Left ventricle myocardium inferior (tissue), 1 donor: ENCODE data around the gene DEFB132. TPM values are rescaled to one million over a fixed set of nuclear protein-coding genes. Genes with fewer than 3 reads are reported as not detected.

Source experiments
- DNase-seq: peaks from one replicate; pipeline ENCODE4 v3.0.0-alpha.2; 2020
- H3K27ac ChIP-seq: fragments of 200-600 bp; replicated peaks from 2 replicates; pipeline ENCODE4 v1.8.0; 2021
- H3K27me3 ChIP-seq: fragments of 200-600 bp; 2 replicates; pipeline ENCODE4 v1.8.0; 2021; ENCODE audit warnings: low read depth
- H3K36me3 ChIP-seq: fragments of 200-600 bp; 2 replicates; pipeline ENCODE4 v1.8.0; 2021
- H3K4me1 ChIP-seq: fragments of 200-600 bp; 2 replicates; pipeline ENCODE4 v1.8.0; 2021
- H3K4me3 ChIP-seq: fragments of 200-600 bp; 2 replicates; pipeline ENCODE4 v1.8.0; 2021; ENCODE audit warnings: mild to moderate bottlenecking, moderate library complexity
- H3K9me3 ChIP-seq: fragments of 200-600 bp; replicated peaks from 2 replicates; pipeline ENCODE4 v1.8.0; 2021
- intact Hi-C: fragments of 100-400 bp; cut with micrococcal nuclease; formaldehyde crosslinking; loops from one replicate; pipeline ENCODE4 v1.11.0; 2022
- total RNA-seq: library from RNA; stranded (reverse); fragmentation: NEBNext Ultra II Directional; extraction: Animal tissue kit (Norgen Biotek cat#: 25700); gene quantifications from one replicate; pipeline ENCODE4 v1.2.1, GENCODE V29; 2021
- TF ChIP-seq, protein P1 (sequence below): fragments of 200-600 bp; IDR thresholded peaks from 2 replicates; pipeline ENCODE4 v1.8.0; 2021; ENCODE audit warnings: antibody characterized with exemption, mild to moderate bottlenecking, borderline replicate concordance
- donor health status: DM: no; HTN: yes; CAD: no; lungs with severe emphysema.

The DEFB132 gene
- total RNA-seq, 1 donor from 2014 or later: not detected

DNA sequence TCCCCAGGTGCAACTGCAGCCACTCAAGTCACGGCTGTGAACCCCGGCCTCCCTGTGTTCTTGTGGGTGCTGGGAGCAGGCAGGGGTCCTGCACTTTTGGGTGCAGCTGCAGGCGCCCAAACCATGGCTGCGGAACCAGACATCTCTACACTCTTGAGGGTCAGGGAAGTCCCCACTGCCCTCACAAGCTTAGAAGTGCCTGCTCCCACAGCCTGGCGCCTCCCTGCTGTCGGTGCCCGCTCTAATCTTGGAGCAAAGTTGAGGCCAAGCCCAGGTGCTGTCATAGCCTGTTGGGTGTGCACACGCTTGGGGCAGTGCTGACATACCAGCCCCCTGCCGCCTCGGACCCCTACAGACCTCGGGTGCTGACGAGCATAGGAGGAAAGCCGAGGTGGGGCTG is 6.2 kb downstream of the DEFB132 start:
- Histone ChIP-seq H3K4me1 (peaks cover 8% of the 10 kb centered on the region), H3K36me3 (no peaks in the 10 kb centered on the region), H3K9me3 (no peaks in the 10 kb centered on the region), H3K4me3 (no peak overlapping the region), H3K27me3 (peaks cover 13% of the 10 kb centered on the region), H3K27ac (no peak overlapping the region)
- DNase-seq: no peak
- intact Hi-C loops: no loop called here
- TF ChIP-seq, protein P1, sequence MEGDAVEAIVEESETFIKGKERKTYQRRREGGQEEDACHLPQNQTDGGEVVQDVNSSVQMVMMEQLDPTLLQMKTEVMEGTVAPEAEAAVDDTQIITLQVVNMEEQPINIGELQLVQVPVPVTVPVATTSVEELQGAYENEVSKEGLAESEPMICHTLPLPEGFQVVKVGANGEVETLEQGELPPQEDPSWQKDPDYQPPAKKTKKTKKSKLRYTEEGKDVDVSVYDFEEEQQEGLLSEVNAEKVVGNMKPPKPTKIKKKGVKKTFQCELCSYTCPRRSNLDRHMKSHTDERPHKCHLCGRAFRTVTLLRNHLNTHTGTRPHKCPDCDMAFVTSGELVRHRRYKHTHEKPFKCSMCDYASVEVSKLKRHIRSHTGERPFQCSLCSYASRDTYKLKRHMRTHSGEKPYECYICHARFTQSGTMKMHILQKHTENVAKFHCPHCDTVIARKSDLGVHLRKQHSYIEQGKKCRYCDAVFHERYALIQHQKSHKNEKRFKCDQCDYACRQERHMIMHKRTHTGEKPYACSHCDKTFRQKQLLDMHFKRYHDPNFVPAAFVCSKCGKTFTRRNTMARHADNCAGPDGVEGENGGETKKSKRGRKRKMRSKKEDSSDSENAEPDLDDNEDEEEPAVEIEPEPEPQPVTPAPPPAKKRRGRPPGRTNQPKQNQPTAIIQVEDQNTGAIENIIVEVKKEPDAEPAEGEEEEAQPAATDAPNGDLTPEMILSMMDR: no peak

DNA sequence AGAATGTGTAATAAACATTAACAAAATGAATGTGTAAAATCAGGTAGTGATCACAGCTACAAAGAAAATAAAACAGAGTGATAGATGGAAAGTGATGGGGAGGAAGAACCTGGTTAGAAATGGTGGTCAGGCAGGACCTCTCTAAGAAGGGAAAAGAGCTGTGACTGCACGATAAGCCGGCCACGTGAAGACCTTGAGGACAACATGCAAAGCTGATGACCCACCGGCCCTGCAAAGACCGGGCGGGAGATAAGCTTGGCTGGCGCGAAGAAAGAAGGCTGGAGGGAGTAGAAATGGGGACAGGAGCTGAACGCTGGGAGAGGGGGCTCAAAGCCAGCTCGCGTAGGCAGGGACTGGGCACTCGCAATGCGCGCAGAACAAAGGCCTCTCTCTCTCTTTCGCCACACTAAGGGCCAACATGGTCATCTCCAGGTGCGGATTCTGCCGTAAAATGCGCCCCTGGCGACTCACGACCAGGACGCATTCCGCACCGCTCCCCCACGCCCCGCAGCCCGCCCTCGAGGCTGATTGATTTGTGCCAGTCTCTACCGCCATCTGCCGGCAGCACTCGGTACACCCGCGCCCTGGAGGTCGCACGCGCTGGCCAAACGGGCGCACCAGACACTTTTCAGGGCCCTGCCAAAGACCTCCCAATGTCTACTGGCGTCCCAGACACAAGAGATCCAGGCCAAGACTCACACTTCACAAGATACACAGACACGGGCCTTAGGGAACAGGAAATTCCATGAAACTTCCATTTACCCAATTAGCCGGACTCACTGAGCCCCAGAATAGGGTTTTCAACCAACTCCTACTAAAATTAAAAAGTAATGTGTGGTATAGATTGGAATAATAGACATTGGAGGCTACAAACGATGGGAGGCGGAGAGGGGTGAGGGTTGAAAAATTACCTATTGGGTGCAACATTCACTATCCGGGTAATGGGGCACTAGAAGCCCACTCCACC is 9.4 kb downstream of the DEFB132 start:
- Histone ChIP-seq H3K9me3 (no peaks in the 10 kb centered on the region), H3K4me1 (peaks cover 8% of the 10 kb centered on the region), H3K4me3 (peak overlapping the region; percentile 68), H3K27ac (no peak overlapping the region), H3K36me3 (no peaks in the 10 kb centered on the region), H3K27me3 (peaks cover 7% of the 10 kb centered on the region)
- TF ChIP-seq, protein P1: peak; percentile 99
- DNase-seq: peak; percentile 86
- intact Hi-C loops: no loop called here

DNA sequence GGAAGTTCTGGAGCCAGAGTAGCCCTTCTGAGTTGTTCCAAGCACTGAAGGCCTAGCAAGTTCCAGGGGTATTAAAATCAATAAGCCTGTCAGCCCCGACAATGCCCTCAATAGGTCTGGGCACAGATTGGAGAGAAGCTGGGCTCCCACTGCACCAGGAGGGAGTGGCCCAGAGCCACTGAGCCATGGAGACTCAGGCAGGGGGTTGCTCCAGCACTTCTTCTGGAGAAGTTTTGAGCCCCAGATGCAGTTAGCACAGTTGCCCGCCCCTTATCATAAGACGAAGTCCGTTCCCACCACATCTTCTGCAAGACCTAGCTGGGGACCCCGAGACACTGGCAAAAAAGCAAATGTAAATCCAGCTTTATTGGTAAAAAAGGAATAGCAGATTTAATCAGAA is 13.0 kb downstream of the DEFB132 start:
- Histone ChIP-seq H3K9me3 (no peaks in the 10 kb centered on the region), H3K4me3 (no peak overlapping the region), H3K27ac (no peak overlapping the region), H3K36me3 (peaks cover 2% of the 10 kb centered on the region), H3K4me1 (peaks cover 13% of the 10 kb centered on the region), H3K27me3 (no peaks in the 10 kb centered on the region)
- TF ChIP-seq, protein P1: no peak
- no peak for DNase-seq
- intact Hi-C loops: no loop called here

DNA sequence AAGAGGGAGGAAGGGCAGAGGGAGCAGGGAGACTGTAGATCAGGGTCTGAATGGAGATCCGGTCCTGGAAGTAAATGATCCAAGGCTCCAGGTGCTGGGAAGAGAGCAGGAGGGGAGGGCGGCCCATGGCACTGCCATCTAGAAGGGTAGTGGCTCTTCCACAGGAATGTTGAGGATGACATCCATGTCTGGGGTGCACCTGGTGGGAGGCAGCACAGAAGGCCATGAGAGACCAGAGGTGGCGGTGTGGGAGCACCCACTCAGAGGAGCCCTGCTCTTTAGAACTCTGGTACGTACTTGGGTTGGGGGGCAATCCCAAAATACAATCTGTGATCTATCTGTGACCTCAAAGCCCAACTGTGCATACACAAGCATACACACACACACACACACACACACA is 13.5 kb downstream of the DEFB132 start:
- H3K4me3 ChIP-seq: no peak overlapping the region
- TF ChIP-seq, protein P1: no peak
- peaks cover 5% of the 10 kb centered on the region for H3K36me3 ChIP-seq
- H3K4me1 ChIP-seq: peaks cover 13% of the 10 kb centered on the region
- H3K9me3 ChIP-seq: no peaks in the 10 kb centered on the region
- H3K27ac ChIP-seq: no peak overlapping the region
- H3K27me3 ChIP-seq: no peaks in the 10 kb centered on the region
- DNase-seq: no peak
- intact Hi-C loops: no loop called here

DNA sequence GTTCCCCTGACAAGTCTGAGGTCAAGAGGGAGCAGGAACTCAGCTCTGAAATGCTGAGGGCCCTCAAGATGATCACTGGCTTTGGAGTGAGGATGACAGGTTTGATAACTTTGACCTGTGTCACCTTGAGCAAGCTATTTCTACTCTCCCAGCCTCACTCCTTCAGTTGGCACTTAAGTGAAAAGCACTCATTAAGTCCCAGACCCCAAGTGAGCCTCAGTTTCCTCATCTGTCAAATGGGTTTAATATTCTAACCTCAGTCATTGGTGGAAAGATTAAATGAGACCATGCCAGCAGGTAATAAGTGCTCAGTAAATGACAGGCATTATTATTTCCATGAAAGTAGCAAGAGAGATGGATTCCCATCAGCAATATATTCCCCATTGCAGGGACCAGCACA is 14.0 kb downstream of the DEFB132 start:
- H3K4me1 ChIP-seq: peaks cover 12% of the 10 kb centered on the region
- H3K27ac ChIP-seq: no peak overlapping the region
- intact Hi-C loops: no loop called here
- no peak for DNase-seq
- no peaks in the 10 kb centered on the region for H3K9me3 ChIP-seq
- no peaks in the 10 kb centered on the region for H3K27me3 ChIP-seq
- no peak overlapping the region for H3K4me3 ChIP-seq
- TF ChIP-seq, protein P1: no peak
- peaks cover 9% of the 10 kb centered on the region for H3K36me3 ChIP-seq
